DLD1 (cell line): ENCODE measurements around the gene PLCB3.

Source experiments
- in situ Hi-C: cut with HindIII; loops from 2 replicates; pipeline ENCODE4 v1.10.0; 2017; ENCODE audit warnings: low sequenced_read_pairs

Gene PLCB3

DNA sequence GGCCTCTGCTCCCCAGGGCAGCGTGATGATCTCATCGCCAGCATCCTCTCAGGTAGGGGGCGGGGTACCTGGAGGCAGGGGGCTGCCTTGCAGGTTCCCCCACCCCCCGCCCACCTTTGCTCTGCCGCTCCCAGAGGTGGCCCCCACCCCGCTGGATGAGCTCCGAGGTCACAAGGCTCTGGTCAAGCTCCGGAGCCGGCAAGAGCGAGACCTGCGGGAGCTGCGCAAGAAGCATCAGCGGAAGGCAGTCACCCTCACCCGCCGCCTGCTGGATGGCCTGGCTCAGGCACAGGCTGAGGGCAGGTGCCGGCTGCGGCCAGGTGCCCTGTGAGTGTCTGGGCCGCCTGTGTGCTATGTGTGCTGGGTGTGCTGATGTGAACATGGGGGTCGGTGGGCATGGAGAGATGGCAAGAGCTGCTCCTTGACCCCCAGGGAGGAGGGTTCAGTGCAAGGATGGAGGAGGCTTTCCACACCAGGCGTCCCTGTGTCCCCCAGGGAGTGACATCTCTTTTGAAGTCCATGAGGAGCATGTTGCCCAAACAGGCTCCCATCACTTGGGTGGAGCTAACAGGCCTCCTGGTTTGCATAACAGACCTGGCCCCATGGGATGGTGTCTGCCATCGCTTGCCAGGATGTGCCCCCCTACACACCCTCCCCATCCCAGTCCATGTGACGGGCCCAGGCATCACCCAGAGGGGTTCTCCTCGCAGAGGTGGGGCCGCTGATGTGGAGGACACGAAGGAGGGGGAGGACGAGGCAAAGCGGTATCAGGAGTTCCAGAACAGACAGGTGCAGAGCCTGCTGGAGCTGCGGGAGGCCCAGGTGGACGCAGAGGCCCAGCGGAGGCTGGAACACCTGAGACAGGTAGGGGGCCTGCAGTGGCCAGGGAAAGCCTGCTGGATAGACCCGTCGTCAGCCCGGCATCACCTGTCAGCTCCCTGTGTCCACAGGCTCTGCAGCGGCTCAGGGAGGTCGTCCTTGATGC is 14.1 kb downstream of the PLCB3 start:
- in situ Hi-C loops: no loop called here

- in situ Hi-C loops: no loop called here
Observed at GRCh38 chr11:64266339-64266738, 15.0 kb downstream of the PLCB3 start.

GRCh38 chr11:64267207-64267945 is 16.0 kb downstream of the PLCB3 start:
- in situ Hi-C loops: no loop called here

DNA sequence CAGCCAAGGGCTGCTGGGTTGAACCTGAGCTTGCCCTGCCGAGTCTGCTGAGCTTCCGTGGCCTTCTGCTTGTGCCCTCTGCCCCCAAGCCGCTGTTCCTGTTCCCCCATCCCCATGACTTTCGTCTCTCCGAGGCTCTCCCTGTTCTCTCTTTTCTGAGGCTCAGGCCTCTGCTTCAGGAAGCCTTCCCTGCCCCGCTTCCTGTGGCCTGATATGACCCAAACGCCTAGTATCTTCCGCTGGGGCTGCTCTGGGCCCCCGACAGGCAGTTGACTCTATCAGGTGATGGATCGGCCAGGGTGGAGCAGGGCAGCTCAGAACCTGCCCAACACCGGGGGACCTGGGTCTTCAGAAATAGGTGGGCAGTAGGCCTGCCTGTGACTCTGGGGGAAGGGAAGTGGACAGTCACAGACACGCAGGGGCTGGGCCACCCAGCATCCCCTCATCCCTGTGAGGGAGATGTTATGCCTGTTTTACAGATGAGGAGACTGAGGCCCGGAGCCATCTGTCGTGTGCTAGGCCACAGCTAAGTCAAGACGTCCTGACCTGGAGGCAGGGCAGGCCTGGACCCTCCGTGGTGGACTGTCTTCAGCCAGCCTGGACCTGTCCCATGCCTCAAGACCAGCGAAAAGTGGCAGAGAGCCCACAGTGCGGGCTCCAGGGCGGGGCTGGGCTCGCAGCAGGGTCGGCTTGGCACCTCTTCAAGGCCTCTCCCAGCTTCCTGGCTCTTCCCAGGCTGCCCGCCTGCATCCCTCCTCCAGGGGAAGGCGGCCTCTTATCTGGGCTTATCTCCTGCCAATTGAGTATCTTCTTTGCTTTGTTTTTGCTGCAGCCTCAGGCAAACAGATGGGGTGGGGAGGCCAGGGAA is 16.9 kb downstream of the PLCB3 start:
- in situ Hi-C loops: no loop called here

GRCh38 chr11:64268893-64269539 is 17.7 kb downstream of the PLCB3 start:
- in situ Hi-C loops: no loop called here

DNA sequence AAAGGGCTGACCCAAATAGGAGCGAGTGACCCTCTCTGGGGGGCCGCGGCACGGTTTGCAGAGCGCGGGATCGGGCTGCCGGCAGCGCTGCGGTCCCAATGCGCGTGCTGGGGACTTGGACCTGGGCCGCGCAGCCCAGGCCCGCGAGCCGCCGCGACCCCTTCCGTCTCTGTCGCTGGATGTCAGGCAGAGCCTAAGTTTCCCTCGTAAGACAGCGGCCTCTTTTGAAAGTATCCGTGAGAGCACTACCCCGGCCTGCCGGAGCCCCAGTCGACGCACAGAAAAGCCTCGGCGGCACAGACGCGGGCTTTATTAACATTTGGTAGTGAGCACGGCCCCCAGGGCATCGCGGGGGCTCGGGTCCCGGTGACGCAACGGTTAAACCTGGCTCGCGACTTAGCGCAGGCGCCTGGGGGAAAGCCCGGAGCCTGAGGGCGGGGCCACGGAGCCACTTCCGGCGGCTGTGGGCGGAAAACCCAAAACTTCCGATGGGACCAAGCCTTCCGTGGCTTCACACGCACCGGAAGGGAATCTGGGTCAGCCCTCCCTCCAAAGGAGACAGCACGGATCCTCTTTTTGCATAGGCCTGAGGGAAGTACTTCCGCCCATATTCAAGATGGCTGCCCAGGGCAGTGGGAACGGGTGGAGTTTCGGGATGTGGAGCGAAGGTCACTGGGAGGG is 18.4 kb downstream of the PLCB3 start:
- in situ Hi-C loops: no loop called here

GRCh38 chr11:64275031-64275800 is 23.9 kb downstream of the PLCB3 start:
- in situ Hi-C loops: no loop called here

DNA sequence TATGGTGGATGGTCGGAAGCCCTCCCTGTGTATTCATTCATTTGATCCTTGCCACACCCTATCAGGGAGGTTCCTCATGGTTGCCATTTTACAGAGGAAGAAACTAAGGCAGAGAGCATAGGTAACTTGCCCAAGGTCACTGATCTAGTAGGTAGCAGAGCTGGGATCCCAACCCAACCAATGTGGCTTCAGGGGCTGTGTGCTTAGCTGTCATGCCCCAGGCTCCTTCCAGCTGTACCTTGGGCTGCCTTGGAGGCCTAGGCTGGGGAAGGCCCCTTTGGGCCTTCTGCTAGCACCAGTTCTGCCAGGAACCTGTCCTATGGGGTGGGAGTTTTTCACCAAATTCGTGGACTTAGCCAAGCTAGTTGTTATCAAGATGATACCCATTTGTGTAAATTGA is 24.5 kb downstream of the PLCB3 start:
- in situ Hi-C loops: no loop called here

DNA sequence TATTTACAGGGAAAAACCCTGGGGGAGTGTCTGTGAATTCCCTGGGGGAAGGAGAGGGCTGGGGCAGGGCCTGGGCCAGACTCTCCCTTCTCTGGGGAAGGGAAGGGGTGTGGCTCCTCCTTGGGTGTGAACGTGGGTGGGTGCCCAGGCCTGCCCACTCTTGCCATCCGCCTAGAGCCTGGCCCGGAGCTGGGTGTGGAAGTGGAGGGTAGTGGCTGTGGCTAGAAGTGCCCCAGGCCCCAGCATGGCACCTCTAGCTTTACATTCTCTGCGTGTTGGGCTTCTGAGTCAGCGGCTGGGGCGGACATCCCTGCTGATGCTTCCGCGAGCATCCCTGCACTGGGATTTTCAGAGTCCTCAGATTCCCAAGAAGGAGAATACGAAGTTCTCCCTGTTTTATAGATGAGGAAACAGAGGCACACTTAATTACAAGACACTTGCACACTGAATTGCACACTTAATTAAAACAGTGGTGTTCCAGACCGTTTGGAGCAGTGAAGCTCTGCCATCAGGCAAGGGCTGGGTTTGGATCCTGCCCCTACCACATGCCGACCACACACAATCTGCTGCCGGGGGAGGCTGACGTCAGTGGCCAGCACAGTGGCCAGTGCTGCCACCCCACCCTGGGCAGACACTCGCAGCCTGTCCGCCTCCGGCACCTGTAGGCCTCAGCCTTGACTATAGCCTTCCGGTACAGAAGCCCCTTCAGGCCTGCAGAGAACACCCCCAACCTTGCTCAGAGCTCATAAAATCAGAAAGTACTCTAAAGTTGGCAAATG is 25.5 kb downstream of the PLCB3 start:
- in situ Hi-C loops: no loop called here

- in situ Hi-C loops: no loop called here
Observed at GRCh38 chr11:64278576-64279190, 27.4 kb downstream of the PLCB3 start.

- in situ Hi-C loops: no loop called here
Observed at GRCh38 chr11:64281957-64282770, 30.8 kb downstream of the PLCB3 start.

DNA sequence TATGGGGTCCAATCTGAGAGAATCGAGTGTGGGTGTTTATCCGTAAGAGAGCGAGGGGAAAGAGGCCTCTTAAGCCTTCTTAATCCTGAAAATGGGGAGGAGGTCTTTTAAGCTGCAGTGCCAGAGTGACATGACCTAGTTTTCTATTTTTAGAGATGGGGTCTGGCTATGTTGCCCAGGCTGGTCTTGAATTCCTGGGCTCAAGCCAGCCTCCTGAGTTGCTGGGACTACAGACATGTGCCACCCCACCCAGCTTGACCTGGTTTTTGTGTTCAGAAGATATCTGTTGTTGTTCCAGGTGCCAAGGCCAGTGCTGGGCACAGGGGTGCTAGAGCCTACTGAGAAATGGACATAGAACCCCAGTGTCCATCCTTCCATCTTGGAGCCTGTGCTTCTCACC is 31.8 kb downstream of the PLCB3 start:
- in situ Hi-C loops: no loop called here

DNA sequence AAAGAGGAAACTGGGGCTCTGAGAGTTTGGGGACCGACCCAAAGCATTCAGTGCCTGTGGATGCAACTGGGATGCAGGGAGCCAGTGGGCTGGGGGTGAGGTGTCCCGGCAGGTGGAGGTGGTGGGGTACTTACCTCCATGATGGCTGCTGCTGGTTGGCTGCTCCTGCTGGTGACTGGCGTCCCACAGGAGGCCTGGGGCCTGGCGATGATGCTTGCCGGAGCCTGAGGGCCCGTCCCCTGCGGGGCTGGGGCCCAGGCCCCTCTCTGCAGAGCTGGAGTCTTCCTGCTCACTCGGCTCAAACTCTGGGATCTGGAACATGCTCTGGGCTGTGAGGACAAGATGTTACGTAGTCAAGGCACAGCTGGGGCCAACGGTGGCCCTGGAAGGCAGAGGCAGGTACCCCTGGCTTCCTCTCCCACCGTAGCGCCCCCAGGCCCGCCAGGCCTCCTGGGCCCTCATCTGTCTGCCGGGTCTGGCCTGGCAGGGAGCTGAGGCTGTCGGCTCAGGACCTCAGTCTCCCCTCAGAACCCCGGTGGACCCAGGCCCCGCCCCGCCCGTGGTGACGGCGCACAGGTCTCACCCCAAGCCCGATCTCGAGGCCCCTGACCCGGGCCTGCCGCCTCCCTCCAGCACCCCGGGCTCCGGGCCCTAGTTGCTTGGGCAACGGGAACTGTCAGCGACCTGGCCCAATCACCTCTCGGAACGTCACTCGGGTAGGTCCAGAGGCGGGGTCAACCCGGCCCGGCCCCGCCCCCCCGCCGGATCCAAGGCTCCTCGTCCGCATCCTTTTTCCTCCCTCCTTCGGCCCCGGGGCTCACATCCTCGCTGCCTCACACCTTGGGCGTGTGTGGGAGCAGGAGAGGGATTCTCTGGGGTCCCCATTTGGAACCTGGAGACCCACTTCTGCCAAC is 33.0 kb downstream of the PLCB3 start, which contains the start of gene BAD:
Gene BAD (minus strand): TSS at position 618 of the 914 bp plus-strand sequence. CDS start 297 bp downstream, at position 321.
- in situ Hi-C loops: no loop called here

DNA sequence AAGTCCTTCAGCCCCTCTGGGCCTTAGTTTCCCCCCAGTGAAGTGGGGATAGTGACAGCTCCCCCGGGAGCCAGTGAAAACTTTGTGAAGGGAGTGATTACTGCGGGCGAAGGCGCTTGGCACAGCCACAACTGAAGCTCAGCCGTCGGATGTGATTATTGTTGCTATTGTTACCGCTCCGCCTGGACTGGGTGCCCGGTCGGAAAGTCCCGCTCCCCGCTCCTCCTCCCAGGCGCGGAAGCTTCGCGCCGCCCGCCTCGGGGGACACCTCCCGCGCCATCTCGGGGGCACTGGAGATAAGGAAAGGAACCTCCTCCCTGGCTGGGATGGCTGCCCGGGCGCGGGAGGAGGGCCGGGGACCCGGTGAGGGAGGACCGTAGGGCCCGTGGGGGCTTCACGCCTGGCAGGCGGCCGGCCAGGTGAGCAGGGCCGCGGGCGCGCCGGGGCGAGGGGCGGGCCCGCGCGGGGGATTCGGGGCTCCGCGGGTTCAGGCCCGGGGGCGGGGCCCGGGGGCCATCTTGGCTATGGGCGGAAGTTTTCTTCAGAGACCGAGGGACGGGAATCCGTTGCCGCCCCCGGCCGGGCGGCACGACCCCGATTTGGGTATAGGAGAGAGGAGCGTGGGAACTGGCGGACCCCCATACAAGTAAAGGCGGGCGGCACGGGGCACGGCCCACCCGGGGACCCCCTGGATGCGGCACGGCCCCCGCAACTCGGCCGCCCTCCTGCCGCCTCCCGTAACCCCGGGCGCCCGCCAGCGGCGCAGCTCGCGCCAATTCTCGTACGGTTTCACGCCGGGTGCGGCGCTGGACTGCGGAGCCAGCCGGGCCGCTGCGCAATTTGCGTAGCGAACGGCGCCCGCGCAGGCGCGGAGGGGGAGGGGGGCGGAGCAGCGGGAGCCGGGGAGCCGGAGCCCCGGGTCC is 33.9 kb downstream of the PLCB3 start, which contains the start of gene GPR137:
Gene GPR137 (plus strand): TSS at position 887 of the 923 bp plus-strand sequence. CDS start 677 bp downstream, outside the sequence.
- in situ Hi-C loops: no loop called here
